SK-N-MC (cell line): ENCODE results near the gene FUS.

Experiments used
- DNase-seq: peaks from one replicate; pipeline ENCODE4 v3.0.0-alpha.2; 2011; ENCODE audit warnings: low read depth, low spot score
- H3K27ac ChIP-seq: fragments of 200-600 bp; sonication (generic); 2 replicates; pipeline ENCODE4 v1.5.1; 2016; ENCODE audit warnings: mixed run types
- H3K36me3 ChIP-seq: fragments of 200-600 bp; sonication (generic); 2 replicates; pipeline ENCODE4 v1.6.1; 2017; ENCODE audit warnings: antibody characterized with exemption, low read length, mixed read lengths; ENCODE audit not compliant: insufficient read depth
- H3K4me3 ChIP-seq: fragments of 200-600 bp; sonication (generic); 2 replicates; pipeline ENCODE4 v1.5.1; 2016
- H3K9ac ChIP-seq: fragments of 200-600 bp; sonication (generic); 2 replicates; pipeline ENCODE4 v1.8.0; 2017; ENCODE audit warnings: mixed run types, mixed read lengths; ENCODE audit not compliant: insufficient read length
- H3K9me3 ChIP-seq: fragments of 200-600 bp; sonication (generic); 2 replicates; pipeline ENCODE4 v1.6.1; 2017; ENCODE audit warnings: low read depth, mild to moderate bottlenecking, antibody characterized with exemption, low read length, moderate library complexity, mixed read lengths
- EZH2 ChIP-seq: fragments of 200-600 bp; sonication (generic); IDR thresholded peaks from one replicate; pipeline ENCODE4 v1.6.1; 2017; ENCODE audit warnings: antibody characterized with exemption
- FOXP2 ChIP-seq: optimal IDR thresholded peaks from 2 replicates; pipeline ENCODE3; 2011; ENCODE audit warnings: mild to moderate bottlenecking, moderate library complexity; ENCODE audit not compliant: insufficient read depth; ENCODE audit errors: extremely low read length, control extremely low read depth
- POLR2AphosphoS5 ChIP-seq: IDR thresholded peaks from 2 replicates; pipeline ENCODE4 v1.6.1; 2012; ENCODE audit warnings: mild to moderate bottlenecking, low read depth, low read length, borderline replicate concordance

Gene FUS

GRCh38 chr16:31215287-31216162 is 35.6 kb downstream of the FUS start:
- H3K36me3 ChIP-seq: no peaks in the 10 kb centered on the region
- H3K4me3 ChIP-seq: peak overlapping the region; percentile 48
- TF ChIP-seq FOXP2 (no peak), POLR2AphosphoS5 (no peak), EZH2 (no peak)
- H3K9me3 ChIP-seq: no peaks in the 10 kb centered on the region
- H3K27ac ChIP-seq: no peak overlapping the region
- H3K9ac ChIP-seq: no peak overlapping the region
- DNase-seq: no peak

GRCh38 chr16:31216422-31217135 is 36.6 kb downstream of the FUS start, which contains the start of gene PYDC1:
PYDC1 (minus strand) TSS chr16:31217135; CDS start chr16:31217028, 107 bp downstream.
- peak within 1 kb of the TSS; percentile 22; the same call in 1 of the 2 replicates for H3K4me3 ChIP-seq
- no peaks in the 10 kb centered on the region for H3K9me3 ChIP-seq
- no peak within 1 kb of the TSS for H3K9ac ChIP-seq
- H3K36me3 ChIP-seq: no peaks in the 10 kb centered on the region
- DNase-seq: no peak
- H3K27ac ChIP-seq: no peak within 1 kb of the TSS
- TF ChIP-seq FOXP2 (no peak), POLR2AphosphoS5 (no peak), EZH2 (no peak)

GRCh38 chr16:31217136-31217530 is 37.2 kb downstream of the FUS start:
- H3K36me3 ChIP-seq: no peaks in the 10 kb centered on the region
- H3K9me3 ChIP-seq: no peaks in the 10 kb centered on the region
- DNase-seq: no peak
- TF ChIP-seq POLR2AphosphoS5 (no peak), FOXP2 (no peak), EZH2 (no peak)
- H3K27ac ChIP-seq: no peak overlapping the region
- no peak overlapping the region for H3K9ac ChIP-seq
- H3K4me3 ChIP-seq: peak overlapping the region; percentile 22; the same call in 1 of the 2 replicates

- no peaks in the 10 kb centered on the region for H3K36me3 ChIP-seq
- no peaks in the 10 kb centered on the region for H3K9me3 ChIP-seq
- H3K27ac ChIP-seq: no peak overlapping the region
- H3K4me3 ChIP-seq: no peak overlapping the region
- H3K9ac ChIP-seq: no peak overlapping the region
- no peak for TF ChIP-seq POLR2AphosphoS5
- no peak for TF ChIP-seq FOXP2
- DNase-seq: no peak
These were observed 39.3 kb downstream of the FUS start for GRCh38 chr16:31219154-31219741.

- Histone ChIP-seq H3K36me3 (no peaks in the 10 kb centered on the region), H3K27ac (no peak overlapping the region), H3K9me3 (no peaks in the 10 kb centered on the region), H3K4me3 (no peak overlapping the region), H3K9ac (no peak overlapping the region)
- TF ChIP-seq FOXP2: no peak
- no peak for TF ChIP-seq EZH2
- no peak for TF ChIP-seq POLR2AphosphoS5
- no peak for DNase-seq
These were observed 41.6 kb downstream of the FUS start for GRCh38 chr16:31221357-31222160.

- TF ChIP-seq EZH2 (no peak), POLR2AphosphoS5 (no peak), FOXP2 (no peak)
- no peak overlapping the region for H3K9ac ChIP-seq
- no peaks in the 10 kb centered on the region for H3K36me3 ChIP-seq
- H3K4me3 ChIP-seq: no peak overlapping the region
- DNase-seq: no peak
- H3K27ac ChIP-seq: no peak overlapping the region
- H3K9me3 ChIP-seq: no peaks in the 10 kb centered on the region
These were observed 43.1 kb downstream of the FUS start for GRCh38 chr16:31223044-31223443.

GRCh38 chr16:31224092-31224955 is 44.4 kb downstream of the FUS start:
- no peak for TF ChIP-seq POLR2AphosphoS5
- no peak for TF ChIP-seq EZH2
- no peak for TF ChIP-seq FOXP2
- Histone ChIP-seq H3K9me3 (no peaks in the 10 kb centered on the region), H3K36me3 (no peaks in the 10 kb centered on the region), H3K9ac (no peak overlapping the region), H3K27ac (no peak overlapping the region), H3K4me3 (no peak overlapping the region)
- DNase-seq: no peak
